T follicular helper cell (primary cell): ENCODE results near the gene NAXE.
A peak's percentile ranks its signal among the peaks of the same experiment; 100 is the strongest.
"Not testable (repeated sequence)": the region's sequence is repeated elsewhere in the genome, so short reads cannot be mapped to it uniquely, and the experiment has no call there.

ENCODE experiments used
- DNase-seq: peaks from one replicate; pipeline ENCODE4 v3.0.0-alpha.2; 2020; ENCODE audit warnings: low read depth

NAXE gene

GRCh38 chr1:156593661-156593989 is 2.0 kb downstream of the NAXE start:
- no peak for DNase-seq

GRCh38 chr1:156594190-156594589 is 2.6 kb downstream of the NAXE start:
- DNase-seq, result no peak

GRCh38 chr1:156595016-156595415 is 3.4 kb downstream of the NAXE start:
- DNase-seq, result no peak

GRCh38 chr1:156596426-156596825 is 4.8 kb downstream of the NAXE start:
- DNase-seq, result no peak

GRCh38 chr1:156598125-156598524 is 6.5 kb downstream of the NAXE start:
- no peak for DNase-seq

- no peak for DNase-seq
Observed at GRCh38 chr1:156598731-156599432, 7.3 kb downstream of the NAXE start.

- no peak for DNase-seq
Observed at GRCh38 chr1:156599811-156600210, 8.2 kb downstream of the NAXE start.

GRCh38 chr1:156600733-156601121 is 9.2 kb downstream of the NAXE start:
- no peak for DNase-seq

GRCh38 chr1:156601122-156601830 is 9.7 kb downstream of the NAXE start, which contains the start of gene GPATCH4:
Gene GPATCH4, minus strand, starts transcription at chr1:156601479.
- DNase-seq, result peak; percentile 65

GRCh38 chr1:156601892-156602291 is 10.3 kb downstream of the NAXE start:
- no peak for DNase-seq

- no peak for DNase-seq
Observed at GRCh38 chr1:156602557-156602993, 11.0 kb downstream of the NAXE start.

GRCh38 chr1:156607344-156607743 is 15.8 kb downstream of the NAXE start:
- not testable (repeated sequence) for DNase-seq

- peak; percentile 51 for DNase-seq
Observed at GRCh38 chr1:156608036-156608674, 16.6 kb downstream of the NAXE start.

- peak; percentile 47 for DNase-seq
Observed at GRCh38 chr1:156608981-156609380, 17.4 kb downstream of the NAXE start.

- DNase-seq, result not testable (repeated sequence)
Observed at GRCh38 chr1:156610072-156610471, 18.5 kb downstream of the NAXE start.

GRCh38 chr1:156612666-156613065 is 21.1 kb downstream of the NAXE start:
- DNase-seq, result no peak

- no peak for DNase-seq
Observed at GRCh38 chr1:156615946-156616345, 24.4 kb downstream of the NAXE start.

- no peak for DNase-seq
Observed at GRCh38 chr1:156616463-156616862, 24.9 kb downstream of the NAXE start.

- no peak for DNase-seq
Observed at GRCh38 chr1:156618853-156619581, 27.4 kb downstream of the NAXE start, which contains the start of gene HAPLN2. Gene HAPLN2, plus strand, starts transcription at chr1:156619415. Its CDS starts 4,076 bp downstream, at chr1:156623491.

- no peak for DNase-seq
Observed at GRCh38 chr1:156619582-156619955, 28.0 kb downstream of the NAXE start.

GRCh38 chr1:156622581-156623297 is 31.2 kb downstream of the NAXE start:
- DNase-seq, result no peak
